Neuronal stem cell (in vitro differentiated cells): ENCODE measurements around the gene GADL1.

Source experiments
- DNase-seq: peaks from one replicate; pipeline ENCODE4 v3.0.0-alpha.2; 2013; ENCODE audit warnings: low spot score
- H2AFZ ChIP-seq: one replicate; pipeline ENCODE4 v1.6.1; 2013; ENCODE audit warnings: mild to moderate bottlenecking, low read length, inconsistent platforms
- H2AK5ac ChIP-seq: 2 replicates; pipeline ENCODE4 v1.6.1; 2013; ENCODE audit warnings: low read depth, mild to moderate bottlenecking, inconsistent platforms, low read length, moderate library complexity, mixed read lengths
- H2BK120ac ChIP-seq: 2 replicates; pipeline ENCODE4 v1.6.1; 2013; ENCODE audit warnings: low read depth, mild to moderate bottlenecking, inconsistent platforms, low read length, moderate library complexity, mixed read lengths
- H2BK12ac ChIP-seq: one replicate; pipeline ENCODE4 v1.6.1; 2013; ENCODE audit warnings: low read length, inconsistent platforms
- H2BK15ac ChIP-seq: 2 replicates; pipeline ENCODE4 v1.6.1; 2013; ENCODE audit warnings: mild to moderate bottlenecking, low read length, inconsistent platforms, mixed read lengths
- H2BK5ac ChIP-seq: one replicate; pipeline ENCODE4 v1.6.1; 2013; ENCODE audit warnings: inconsistent platforms, mild to moderate bottlenecking, low read length, moderate library complexity
- H3K14ac ChIP-seq: one replicate; pipeline ENCODE4 v1.6.1; 2013; ENCODE audit warnings: low read length, inconsistent platforms
- H3K18ac ChIP-seq: 2 replicates; pipeline ENCODE4 v1.6.1; 2013; ENCODE audit warnings: low read length, inconsistent platforms
- H3K23ac ChIP-seq: 2 replicates; pipeline ENCODE4 v1.6.1; 2013; ENCODE audit warnings: low read depth, mild to moderate bottlenecking, mixed read lengths, low read length, inconsistent platforms; ENCODE audit not compliant: poor library complexity
- H3K27ac ChIP-seq: replicated peaks from 3 replicates; pipeline ENCODE4 v1.5.1; 2013; ENCODE audit warnings: low read length, inconsistent platforms
- H3K27me3 ChIP-seq, 3 experiments: 2 replicates each; pipeline ENCODE4 v1.6.1; 2013; ENCODE audit warnings: low read length in 3 of 3, mild to moderate bottlenecking in 2 of 3, inconsistent platforms in 1 of 3, low read depth in 1 of 3, mixed read lengths in 1 of 3, moderate library complexity in 1 of 3; ENCODE audit not compliant: control insufficient read depth in 3 of 3, insufficient read depth in 3 of 3
- H3K36me3 ChIP-seq, 2 donors: replicated peaks in 1 of 2; 2 replicates each; pipeline ENCODE4 v1.6.1; 2013; ENCODE audit warnings: low read length in 2 of 2; ENCODE audit not compliant: control insufficient read depth in 2 of 2, insufficient read depth in 2 of 2
- H3K4ac ChIP-seq: 2 replicates; pipeline ENCODE4 v1.6.1; 2013; ENCODE audit warnings: inconsistent platforms, mild to moderate bottlenecking, low read length, moderate library complexity
- H3K4me1 ChIP-seq, 2 donors: 1 replicate in 1 of 2; 2 replicates in 1 of 2; pipeline ENCODE4 v1.6.1; 2013; ENCODE audit warnings: low read length in 2 of 2, low read depth in 1 of 2; ENCODE audit not compliant: control insufficient read depth in 2 of 2, insufficient read depth in 1 of 2
- H3K4me2 ChIP-seq: one replicate; pipeline ENCODE4 v1.6.1; 2013; ENCODE audit warnings: mild to moderate bottlenecking, low read length, inconsistent platforms; ENCODE audit not compliant: insufficient read depth, poor library complexity, severe bottlenecking
- H3K4me3 ChIP-seq, 2 donors: 2 replicates each; pipeline ENCODE4 v1.5.1; 2013; ENCODE audit warnings: low read length in 2 of 2, mild to moderate bottlenecking in 2 of 2, inconsistent platforms in 1 of 2, moderate library complexity in 1 of 2
- H3K79me1 ChIP-seq: one replicate; pipeline ENCODE4 v1.6.1; 2013; ENCODE audit warnings: low read depth, mild to moderate bottlenecking, inconsistent platforms, low read length, moderate library complexity
- H3K9ac ChIP-seq: one replicate; pipeline ENCODE4 v1.6.1; 2013; ENCODE audit warnings: mild to moderate bottlenecking, low read depth, low read length, inconsistent platforms; ENCODE audit not compliant: poor library complexity
- H3K9me3 ChIP-seq, 2 donors: replicated peaks in 1 of 2; 2 replicates each; pipeline versions ENCODE3 to v1.6.1; 2013; ENCODE audit warnings: low read length in 2 of 2, mild to moderate bottlenecking in 2 of 2, inconsistent platforms in 1 of 2, low read depth in 1 of 2, mixed read lengths in 1 of 2, moderate library complexity in 1 of 2; ENCODE audit not compliant: control insufficient read depth in 2 of 2, insufficient read depth in 1 of 2
- H4K8ac ChIP-seq: one replicate; pipeline ENCODE4 v1.6.1; 2013; ENCODE audit warnings: low read depth, mild to moderate bottlenecking, inconsistent platforms, low read length, moderate library complexity
- H4K91ac ChIP-seq: one replicate; pipeline ENCODE4 v1.6.1; 2013; ENCODE audit warnings: low read length, low read depth, mild to moderate bottlenecking, inconsistent platforms; ENCODE audit not compliant: poor library complexity
- WGBS, 2 donors: extraction: QIAGEN DNeasy Blood & Tissue Kit; methylation state at CpG; one replicate each; pipeline ENCODE4 v1.1.7; 2013; ENCODE audit warnings: missing lambda C conversion rate in 2 of 2, mixed read lengths in 1 of 2; ENCODE audit not compliant: insufficient read length in 2 of 2, insufficient replicate concordance in 1 of 2; ENCODE audit errors: extremely low coverage in 2 of 2; 5-methylcytosine and 5-hydroxymethylcytosine counted together

Gene GADL1

GRCh38 chr3:30683769-30684168 is 210.7 kb downstream of the GADL1 start:
- no peak overlapping the region for H3K27ac ChIP-seq

DNA sequence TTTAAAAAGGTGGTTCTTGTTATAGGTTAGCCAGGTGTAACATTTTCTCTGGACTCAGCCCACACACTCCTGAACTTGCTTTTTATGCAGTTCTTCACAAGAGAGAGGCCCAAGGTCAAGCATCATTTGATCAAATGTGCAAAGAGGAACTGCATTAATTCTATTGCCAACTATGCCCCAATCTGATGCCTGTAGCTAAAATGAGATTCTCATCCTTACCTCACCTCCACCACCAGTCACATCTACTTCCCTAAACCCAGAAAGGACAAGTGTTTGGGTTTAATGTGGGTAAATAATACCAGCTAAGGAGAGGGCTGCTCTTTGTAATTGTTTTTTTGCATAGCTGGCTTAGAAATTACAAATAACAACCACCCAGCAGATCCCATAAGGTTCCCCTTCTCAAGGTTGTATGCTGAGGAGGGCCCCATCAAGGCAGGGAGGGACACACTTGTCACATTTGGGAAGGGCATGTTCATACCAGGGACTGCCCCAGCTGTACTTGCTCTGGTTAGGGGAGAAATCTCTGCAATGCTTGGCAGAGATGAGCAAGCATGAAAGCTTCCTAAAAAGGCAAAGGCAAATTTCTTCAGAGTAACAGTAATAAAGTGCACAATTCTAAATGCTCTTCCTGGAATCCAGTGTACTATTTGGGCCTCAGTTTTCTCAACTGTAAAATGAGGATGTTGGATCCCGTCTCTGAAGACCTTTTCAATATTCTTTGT is 211.9 kb downstream of the GADL1 start:
- H3K36me3 ChIP-seq = peaks cover 0 to 76% of the 10 kb centered on the region in 2 donors
- no peak for DNase-seq
- no peak overlapping the region for H2AK5ac ChIP-seq
- no peak overlapping the region for H3K4me3 ChIP-seq
- H3K4ac ChIP-seq = no peak overlapping the region
- no peak overlapping the region for H3K14ac ChIP-seq
- no peak overlapping the region for H3K9ac ChIP-seq
- H2BK5ac ChIP-seq = no peak overlapping the region
- H3K18ac ChIP-seq = peak overlapping the region; percentile 27
- H2AFZ ChIP-seq = no peak overlapping the region
- no peaks in the 10 kb centered on the region for H3K79me1 ChIP-seq
- no peaks in the 10 kb centered on the region for H3K27me3 ChIP-seq
- H3K27ac ChIP-seq = no peak overlapping the region
- no peak overlapping the region for H3K4me2 ChIP-seq
- peaks cover 7% of the 10 kb centered on the region in 2 donors for H3K4me1 ChIP-seq
- H2BK15ac ChIP-seq = no peak overlapping the region
- no CpG with 5 or more reads among the region's 1 CpG for WGBS, 2 donors
- H2BK12ac ChIP-seq = no peak overlapping the region
- H4K91ac ChIP-seq = no peak overlapping the region
- no peak overlapping the region for H4K8ac ChIP-seq
- no peak overlapping the region for H2BK120ac ChIP-seq
- H3K23ac ChIP-seq = no peak overlapping the region
- H3K9me3 ChIP-seq = peaks cover 0 to 3% of the 10 kb centered on the region in 2 donors

More at GRCh38 chr3:30683769-30684168, 210.7 kb downstream of the GADL1 start:
- H3K14ac ChIP-seq = no peak overlapping the region
- DNase-seq = no peak
- no peak overlapping the region for H2BK120ac ChIP-seq
- no peak overlapping the region for H4K91ac ChIP-seq
- no peak overlapping the region for H3K4ac ChIP-seq
- H2BK15ac ChIP-seq = no peak overlapping the region
- no peaks in the 10 kb centered on the region for H3K27me3 ChIP-seq
- no peak overlapping the region for H2AFZ ChIP-seq
- H3K79me1 ChIP-seq = no peaks in the 10 kb centered on the region
- peaks cover 7% of the 10 kb centered on the region in 2 donors for H3K4me1 ChIP-seq
- no peak overlapping the region for H2BK12ac ChIP-seq
- H2BK5ac ChIP-seq = no peak overlapping the region
- no peak overlapping the region for H3K18ac ChIP-seq
- peaks cover 0 to 3% of the 10 kb centered on the region in 2 donors for H3K9me3 ChIP-seq
- H2AK5ac ChIP-seq = no peak overlapping the region
- WGBS, 2 donors = no CpG with 5 or more reads among the region's 3 CpGs
- no peak overlapping the region for H4K8ac ChIP-seq
- no peak overlapping the region for H3K4me3 ChIP-seq
- H3K36me3 ChIP-seq = peaks cover 0 to 77% of the 10 kb centered on the region in 2 donors
- H3K23ac ChIP-seq = no peak overlapping the region
- no peak overlapping the region for H3K9ac ChIP-seq
- no peak overlapping the region for H3K4me2 ChIP-seq

DNA sequence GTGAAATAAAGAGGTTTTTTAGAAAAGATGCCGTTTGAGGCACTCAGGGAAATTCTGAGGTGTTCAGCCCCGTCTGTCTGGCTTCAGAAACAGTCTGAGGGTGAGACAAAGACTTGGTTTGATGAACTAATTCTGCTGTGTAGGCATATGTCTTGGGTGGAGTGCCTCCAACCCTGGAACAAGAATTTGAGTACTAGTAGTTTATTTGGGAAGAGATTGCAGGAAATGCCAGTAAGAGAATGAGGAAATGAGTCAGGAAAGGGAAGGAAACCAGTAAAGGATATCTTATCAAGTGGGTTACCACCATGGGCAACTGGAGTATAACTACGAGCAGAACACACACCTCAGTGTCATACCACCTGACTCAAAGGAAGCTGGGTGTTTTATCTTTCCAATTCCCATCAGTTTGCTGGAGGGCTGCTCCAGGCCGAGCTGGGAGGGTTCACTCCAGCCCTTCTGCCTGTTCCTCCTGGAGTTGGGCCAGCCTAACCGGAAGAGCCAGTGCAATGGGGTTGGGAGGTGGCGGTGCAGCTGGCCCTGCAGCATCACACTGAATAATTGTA is 212.7 kb downstream of the GADL1 start:
- DNase-seq = no peak
- Histone ChIP-seq H4K8ac (no peak overlapping the region), H3K27ac (peak overlapping the region; percentile 70), H2BK120ac (no peak overlapping the region), H2AFZ (no peak overlapping the region), H3K27me3 (no peaks in the 10 kb centered on the region), H3K14ac (no peak overlapping the region), H4K91ac (no peak overlapping the region), H3K18ac (no peak overlapping the region), H3K23ac (no peak overlapping the region), H3K4me2 (no peak overlapping the region), H3K4me1 (peaks cover 7% of the 10 kb centered on the region in 2 donors), H3K9me3 (peaks cover 0 to 6% of the 10 kb centered on the region in 2 donors), H2BK15ac (peak overlapping the region; percentile 2), H2BK12ac (no peak overlapping the region), H3K4ac (no peak overlapping the region), H3K79me1 (no peaks in the 10 kb centered on the region), H3K36me3 (peaks cover 0 to 76% of the 10 kb centered on the region in 2 donors), H2BK5ac (no peak overlapping the region), H2AK5ac (no peak overlapping the region), H3K4me3 (no peak overlapping the region), H3K9ac (no peak overlapping the region)
- WGBS, 2 donors = no CpG with 5 or more reads among the region's 6 CpGs

GRCh38 chr3:30680789-30681648 is 213.4 kb downstream of the GADL1 start:
- no peaks in the 10 kb centered on the region for H3K27me3 ChIP-seq
- no peak overlapping the region for H2BK5ac ChIP-seq
- no peak overlapping the region for H2BK120ac ChIP-seq
- H3K14ac ChIP-seq = no peak overlapping the region
- H3K4ac ChIP-seq = no peak overlapping the region
- H3K27ac ChIP-seq = peak overlapping the region; percentile 70
- H4K91ac ChIP-seq = no peak overlapping the region
- no peak overlapping the region for H4K8ac ChIP-seq
- no peak overlapping the region for H3K9ac ChIP-seq
- H2BK15ac ChIP-seq = peak overlapping the region; percentile 51
- H2BK12ac ChIP-seq = no peak overlapping the region
- no peak overlapping the region for H3K18ac ChIP-seq
- peaks cover 7% of the 10 kb centered on the region in 2 donors for H3K4me1 ChIP-seq
- no peak overlapping the region for H2AFZ ChIP-seq
- H3K4me3 ChIP-seq = no peak overlapping the region
- no peak overlapping the region for H2AK5ac ChIP-seq
- peak overlapping the region; percentile 37 for H3K4me2 ChIP-seq
- H3K23ac ChIP-seq = no peak overlapping the region
- peaks cover 0 to 6% of the 10 kb centered on the region in 2 donors for H3K9me3 ChIP-seq
- H3K79me1 ChIP-seq = no peaks in the 10 kb centered on the region
- H3K36me3 ChIP-seq = peaks cover 0 to 78% of the 10 kb centered on the region in 2 donors
- peak; percentile 54 for DNase-seq
- no CpG with 5 or more reads among the region's 18 CpGs for WGBS, 2 donors
